ENCODE data around the gene GIMD1. TPM values are rescaled to one million over a fixed set of nuclear protein-coding genes. Genes with fewer than 3 reads are reported as not detected.

The GIMD1 gene
- total and polyA plus RNA-seq, 2 experiments from 2014 or later: not detected

DNA sequence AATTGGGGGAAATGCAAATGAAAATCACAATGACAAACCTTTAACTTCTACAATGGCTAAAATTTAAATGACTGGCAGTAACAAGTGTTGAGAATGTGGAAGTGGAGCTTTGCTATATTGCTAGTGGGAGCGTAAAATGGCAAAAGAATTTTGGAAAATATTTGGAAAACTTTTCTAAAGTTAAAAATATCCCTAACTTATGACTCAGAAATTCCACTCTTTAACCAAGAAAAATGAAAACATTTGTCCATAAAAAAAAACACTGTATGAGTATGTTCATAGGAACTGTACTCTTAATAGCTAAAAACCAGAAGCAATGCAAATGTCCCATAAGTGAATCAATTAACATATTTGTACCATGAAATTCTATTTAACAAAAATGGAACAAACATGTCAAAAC is 56.2 kb downstream of the GIMD1 start:
- peaks cover 73% of the 10 kb centered on the region for H3K79me2 ChIP-seq (replicated peaks; ENCODE audit: insufficient read depth)
- no peak overlapping the region for H3K4me3 ChIP-seq
- H3K9me3 Mint-ChIP-seq: no peaks in the 10 kb centered on the region
- no peaks in the 10 kb centered on the region for H3K27me3 Mint-ChIP-seq (ENCODE audit: insufficient read depth, low read depth, poor library complexity)
- H3K4me3 Mint-ChIP-seq: no peak overlapping the region
- no peak overlapping the region for H3K27ac Mint-ChIP-seq
- peaks cover 4% of the 10 kb centered on the region for H3K4me1 Mint-ChIP-seq
- no peaks in the 10 kb centered on the region for H4K20me1 ChIP-seq (replicated peaks; ENCODE audit: insufficient read depth)
- no peaks in the 10 kb centered on the region for H3K4me1 ChIP-seq (ENCODE audit: insufficient read depth)
- TF ChIP-seq, protein P1, sequence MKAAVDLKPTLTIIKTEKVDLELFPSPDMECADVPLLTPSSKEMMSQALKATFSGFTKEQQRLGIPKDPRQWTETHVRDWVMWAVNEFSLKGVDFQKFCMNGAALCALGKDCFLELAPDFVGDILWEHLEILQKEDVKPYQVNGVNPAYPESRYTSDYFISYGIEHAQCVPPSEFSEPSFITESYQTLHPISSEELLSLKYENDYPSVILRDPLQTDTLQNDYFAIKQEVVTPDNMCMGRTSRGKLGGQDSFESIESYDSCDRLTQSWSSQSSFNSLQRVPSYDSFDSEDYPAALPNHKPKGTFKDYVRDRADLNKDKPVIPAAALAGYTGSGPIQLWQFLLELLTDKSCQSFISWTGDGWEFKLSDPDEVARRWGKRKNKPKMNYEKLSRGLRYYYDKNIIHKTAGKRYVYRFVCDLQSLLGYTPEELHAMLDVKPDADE (IDR thresholded peaks at IDR 0.05): no peak
- TF ChIP-seq EZH2phosphoT487 (IDR thresholded peaks at IDR 0.05; ENCODE audit: unreplicated experiment) (no peak), NANOG (IDR thresholded peaks at IDR 0.05; ENCODE audit: borderline replicate concordance) (no peak), EZH2 (IDR thresholded peaks at IDR 0.05; ENCODE audit: low read depth, unreplicated experiment) (no peak), POLR2AphosphoS5 (IDR thresholded peaks at IDR 0.05; ENCODE audit: low read depth) (no peak), ZNF114 (CRISPR knock-in tag; IDR thresholded peaks at IDR 0.05) (no peak), STAT1 (IDR thresholded peaks at IDR 0.05; ENCODE audit: unreplicated experiment) (no peak), JUNB (IDR thresholded peaks at IDR 0.05; ENCODE audit: unreplicated experiment) (no peak), ZNF331 (CRISPR knock-in tag; IDR thresholded peaks at IDR 0.05; ENCODE audit: low read depth) (no peak), CREB1 (CRISPR knock-in tag; IDR thresholded peaks at IDR 0.05; ENCODE audit: low read depth) (no peak)
- TF ChIP-seq, protein P2, sequence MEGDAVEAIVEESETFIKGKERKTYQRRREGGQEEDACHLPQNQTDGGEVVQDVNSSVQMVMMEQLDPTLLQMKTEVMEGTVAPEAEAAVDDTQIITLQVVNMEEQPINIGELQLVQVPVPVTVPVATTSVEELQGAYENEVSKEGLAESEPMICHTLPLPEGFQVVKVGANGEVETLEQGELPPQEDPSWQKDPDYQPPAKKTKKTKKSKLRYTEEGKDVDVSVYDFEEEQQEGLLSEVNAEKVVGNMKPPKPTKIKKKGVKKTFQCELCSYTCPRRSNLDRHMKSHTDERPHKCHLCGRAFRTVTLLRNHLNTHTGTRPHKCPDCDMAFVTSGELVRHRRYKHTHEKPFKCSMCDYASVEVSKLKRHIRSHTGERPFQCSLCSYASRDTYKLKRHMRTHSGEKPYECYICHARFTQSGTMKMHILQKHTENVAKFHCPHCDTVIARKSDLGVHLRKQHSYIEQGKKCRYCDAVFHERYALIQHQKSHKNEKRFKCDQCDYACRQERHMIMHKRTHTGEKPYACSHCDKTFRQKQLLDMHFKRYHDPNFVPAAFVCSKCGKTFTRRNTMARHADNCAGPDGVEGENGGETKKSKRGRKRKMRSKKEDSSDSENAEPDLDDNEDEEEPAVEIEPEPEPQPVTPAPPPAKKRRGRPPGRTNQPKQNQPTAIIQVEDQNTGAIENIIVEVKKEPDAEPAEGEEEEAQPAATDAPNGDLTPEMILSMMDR (conservative IDR thresholded peaks at IDR 0.05; ENCODE audit: low read depth in 2 of 2): no peak
- TF ChIP-seq, protein P3, sequence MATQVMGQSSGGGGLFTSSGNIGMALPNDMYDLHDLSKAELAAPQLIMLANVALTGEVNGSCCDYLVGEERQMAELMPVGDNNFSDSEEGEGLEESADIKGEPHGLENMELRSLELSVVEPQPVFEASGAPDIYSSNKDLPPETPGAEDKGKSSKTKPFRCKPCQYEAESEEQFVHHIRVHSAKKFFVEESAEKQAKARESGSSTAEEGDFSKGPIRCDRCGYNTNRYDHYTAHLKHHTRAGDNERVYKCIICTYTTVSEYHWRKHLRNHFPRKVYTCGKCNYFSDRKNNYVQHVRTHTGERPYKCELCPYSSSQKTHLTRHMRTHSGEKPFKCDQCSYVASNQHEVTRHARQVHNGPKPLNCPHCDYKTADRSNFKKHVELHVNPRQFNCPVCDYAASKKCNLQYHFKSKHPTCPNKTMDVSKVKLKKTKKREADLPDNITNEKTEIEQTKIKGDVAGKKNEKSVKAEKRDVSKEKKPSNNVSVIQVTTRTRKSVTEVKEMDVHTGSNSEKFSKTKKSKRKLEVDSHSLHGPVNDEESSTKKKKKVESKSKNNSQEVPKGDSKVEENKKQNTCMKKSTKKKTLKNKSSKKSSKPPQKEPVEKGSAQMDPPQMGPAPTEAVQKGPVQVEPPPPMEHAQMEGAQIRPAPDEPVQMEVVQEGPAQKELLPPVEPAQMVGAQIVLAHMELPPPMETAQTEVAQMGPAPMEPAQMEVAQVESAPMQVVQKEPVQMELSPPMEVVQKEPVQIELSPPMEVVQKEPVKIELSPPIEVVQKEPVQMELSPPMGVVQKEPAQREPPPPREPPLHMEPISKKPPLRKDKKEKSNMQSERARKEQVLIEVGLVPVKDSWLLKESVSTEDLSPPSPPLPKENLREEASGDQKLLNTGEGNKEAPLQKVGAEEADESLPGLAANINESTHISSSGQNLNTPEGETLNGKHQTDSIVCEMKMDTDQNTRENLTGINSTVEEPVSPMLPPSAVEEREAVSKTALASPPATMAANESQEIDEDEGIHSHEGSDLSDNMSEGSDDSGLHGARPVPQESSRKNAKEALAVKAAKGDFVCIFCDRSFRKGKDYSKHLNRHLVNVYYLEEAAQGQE (IDR thresholded peaks at IDR 0.05; ENCODE audit: unreplicated experiment): no peak
- TF ChIP-seq, protein P4, sequence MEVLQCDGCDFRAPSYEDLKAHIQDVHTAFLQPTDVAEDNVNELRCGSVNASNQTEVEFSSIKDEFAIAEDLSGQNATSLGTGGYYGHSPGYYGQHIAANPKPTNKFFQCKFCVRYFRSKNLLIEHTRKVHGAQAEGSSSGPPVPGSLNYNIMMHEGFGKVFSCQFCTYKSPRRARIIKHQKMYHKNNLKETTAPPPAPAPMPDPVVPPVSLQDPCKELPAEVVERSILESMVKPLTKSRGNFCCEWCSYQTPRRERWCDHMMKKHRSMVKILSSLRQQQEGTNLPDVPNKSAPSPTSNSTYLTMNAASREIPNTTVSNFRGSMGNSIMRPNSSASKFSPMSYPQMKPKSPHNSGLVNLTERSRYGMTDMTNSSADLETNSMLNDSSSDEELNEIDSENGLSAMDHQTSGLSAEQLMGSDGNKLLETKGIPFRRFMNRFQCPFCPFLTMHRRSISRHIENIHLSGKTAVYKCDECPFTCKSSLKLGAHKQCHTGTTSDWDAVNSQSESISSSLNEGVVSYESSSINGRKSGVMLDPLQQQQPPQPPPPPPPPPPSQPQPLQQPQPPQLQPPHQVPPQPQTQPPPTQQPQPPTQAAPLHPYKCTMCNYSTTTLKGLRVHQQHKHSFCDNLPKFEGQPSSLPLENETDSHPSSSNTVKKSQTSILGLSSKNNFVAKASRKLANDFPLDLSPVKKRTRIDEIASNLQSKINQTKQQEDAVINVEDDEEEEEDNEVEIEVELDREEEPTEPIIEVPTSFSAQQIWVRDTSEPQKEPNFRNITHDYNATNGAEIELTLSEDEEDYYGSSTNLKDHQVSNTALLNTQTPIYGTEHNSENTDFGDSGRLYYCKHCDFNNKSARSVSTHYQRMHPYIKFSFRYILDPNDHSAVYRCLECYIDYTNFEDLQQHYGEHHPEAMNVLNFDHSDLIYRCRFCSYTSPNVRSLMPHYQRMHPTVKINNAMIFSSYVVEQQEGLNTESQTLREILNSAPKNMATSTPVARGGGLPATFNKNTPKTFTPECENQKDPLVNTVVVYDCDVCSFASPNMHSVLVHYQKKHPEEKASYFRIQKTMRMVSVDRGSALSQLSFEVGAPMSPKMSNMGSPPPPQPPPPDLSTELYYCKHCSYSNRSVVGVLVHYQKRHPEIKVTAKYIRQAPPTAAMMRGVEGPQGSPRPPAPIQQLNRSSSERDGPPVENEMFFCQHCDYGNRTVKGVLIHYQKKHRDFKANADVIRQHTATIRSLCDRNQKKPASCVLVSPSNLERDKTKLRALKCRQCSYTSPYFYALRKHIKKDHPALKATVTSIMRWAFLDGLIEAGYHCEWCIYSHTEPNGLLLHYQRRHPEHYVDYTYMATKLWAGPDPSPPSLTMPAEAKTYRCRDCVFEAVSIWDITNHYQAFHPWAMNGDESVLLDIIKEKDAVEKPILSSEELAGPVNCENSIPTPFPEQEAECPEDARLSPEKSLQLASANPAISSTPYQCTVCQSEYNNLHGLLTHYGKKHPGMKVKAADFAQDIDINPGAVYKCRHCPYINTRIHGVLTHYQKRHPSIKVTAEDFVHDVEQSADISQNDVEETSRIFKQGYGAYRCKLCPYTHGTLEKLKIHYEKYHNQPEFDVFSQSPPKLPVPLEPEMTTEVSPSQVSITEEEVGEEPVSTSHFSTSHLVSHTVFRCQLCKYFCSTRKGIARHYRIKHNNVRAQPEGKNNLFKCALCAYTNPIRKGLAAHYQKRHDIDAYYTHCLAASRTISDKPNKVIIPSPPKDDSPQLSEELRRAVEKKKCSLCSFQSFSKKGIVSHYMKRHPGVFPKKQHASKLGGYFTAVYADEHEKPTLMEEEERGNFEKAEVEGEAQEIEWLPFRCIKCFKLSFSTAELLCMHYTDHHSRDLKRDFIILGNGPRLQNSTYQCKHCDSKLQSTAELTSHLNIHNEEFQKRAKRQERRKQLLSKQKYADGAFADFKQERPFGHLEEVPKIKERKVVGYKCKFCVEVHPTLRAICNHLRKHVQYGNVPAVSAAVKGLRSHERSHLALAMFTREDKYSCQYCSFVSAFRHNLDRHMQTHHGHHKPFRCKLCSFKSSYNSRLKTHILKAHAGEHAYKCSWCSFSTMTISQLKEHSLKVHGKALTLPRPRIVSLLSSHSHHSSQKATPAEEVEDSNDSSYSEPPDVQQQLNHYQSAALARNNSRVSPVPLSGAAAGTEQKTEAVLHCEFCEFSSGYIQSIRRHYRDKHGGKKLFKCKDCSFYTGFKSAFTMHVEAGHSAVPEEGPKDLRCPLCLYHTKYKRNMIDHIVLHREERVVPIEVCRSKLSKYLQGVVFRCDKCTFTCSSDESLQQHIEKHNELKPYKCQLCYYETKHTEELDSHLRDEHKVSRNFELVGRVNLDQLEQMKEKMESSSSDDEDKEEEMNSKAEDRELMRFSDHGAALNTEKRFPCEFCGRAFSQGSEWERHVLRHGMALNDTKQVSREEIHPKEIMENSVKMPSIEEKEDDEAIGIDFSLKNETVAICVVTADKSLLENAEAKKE (CRISPR knock-in tag; IDR thresholded peaks at IDR 0.05): no peak
- DNase-seq (ENCODE audit: low spot score) (no peak), ATAC-seq (no peak)
- no peak overlapping the region for H2AFZ ChIP-seq
- H3K9me2 ChIP-seq (ENCODE audit: insufficient read depth): no peaks in the 10 kb centered on the region
- H3K36me3 ChIP-seq (ENCODE audit: insufficient read depth): no peaks in the 10 kb centered on the region; the same call in 1 of the 2 replicates
- no peak overlapping the region for H3K27ac ChIP-seq (ENCODE audit: low read depth)
- no peak overlapping the region for H3K4me2 ChIP-seq
- no peaks in the 10 kb centered on the region for H3K27me3 ChIP-seq (ENCODE audit: insufficient read depth)
- no peaks in the 10 kb centered on the region for H3F3A ChIP-seq (replicated peaks; ENCODE audit: low read depth)
- no peaks in the 10 kb centered on the region; the same call in 2 of the 3 replicates for H3K36me3 Mint-ChIP-seq (ENCODE audit: low read depth)

Data from GM23338 (cell line).